IMR-90 (cell line): ENCODE measurements around the gene KCNMB2. TPM values are rescaled to one million over a fixed set of nuclear protein-coding genes. Genes with fewer than 3 reads are reported as not detected.

Experiments
- ATAC-seq: fragments of 200-7000 bp; cut with Tn5 transposase; 2 replicates; pipeline ENCODE4 v1.9.1; 2020; ENCODE audit warnings: low read depth, mild to moderate bottlenecking, moderate library complexity
- BruUV-seq: library from RNA; stranded (reverse); fragments of 400-500 nt; replicated peaks from 2 replicates; lab custom pipeline; 2021; lab: Mats Ljungman, UMichigan
- CTCF ChIA-PET: fragments of 300-600 bp; formaldehyde crosslinking; extraction: SDS; loops from one replicate; lab custom pipeline; 2021; ENCODE audit warnings: antibody characterized with exemption; lab: Yijun Ruan, JAX
- POLR2A ChIA-PET: fragments of 300-600 bp; sonication (Branson Sonifier 250); formaldehyde crosslinking; loops from one replicate; lab custom pipeline; 2022; ENCODE audit warnings: antibody characterized with exemption; ENCODE audit not compliant: unreplicated experiment; lab: Charles Lee
- DNase-seq: peaks from one replicate; pipeline ENCODE4 v3.0.0; 2013
- H2AFZ ChIP-seq: replicated peaks from 2 replicates; pipeline ENCODE3; 2013; ENCODE audit warnings: low read length, mild to moderate bottlenecking; ENCODE audit not compliant: poor library complexity
- H2AK5ac ChIP-seq: 2 replicates; pipeline ENCODE4 v1.6.1; 2013; ENCODE audit warnings: low read depth, low read length, inconsistent platforms
- H2AK9ac ChIP-seq: replicated peaks from 2 replicates; pipeline ENCODE3; 2013; ENCODE audit warnings: mild to moderate bottlenecking, low read depth, low read length, moderate library complexity; ENCODE audit not compliant: poor library complexity
- H2BK120ac ChIP-seq: 2 replicates; pipeline ENCODE4 v1.6.1; 2013; ENCODE audit warnings: low read depth, low read length, inconsistent platforms
- H2BK15ac ChIP-seq: 3 replicates; pipeline ENCODE4 v1.6.1; 2013; ENCODE audit warnings: low read depth, low read length, inconsistent platforms
- H2BK20ac ChIP-seq: 2 replicates; pipeline ENCODE4 v1.6.1; 2013; ENCODE audit warnings: low read depth, mild to moderate bottlenecking, inconsistent platforms, low read length, moderate library complexity
- H2BK5ac ChIP-seq: 2 replicates; pipeline ENCODE4 v1.6.1; 2013; ENCODE audit warnings: mild to moderate bottlenecking, low read depth, low read length, inconsistent platforms; ENCODE audit not compliant: poor library complexity, severe bottlenecking
- H3K14ac ChIP-seq: replicated peaks from 2 replicates; pipeline ENCODE4 v1.6.1; 2013; ENCODE audit warnings: low read depth, low read length, inconsistent platforms
- H3K18ac ChIP-seq: 2 replicates; pipeline ENCODE4 v1.6.1; 2013; ENCODE audit warnings: low read depth, low read length, control low read depth
- H3K23ac ChIP-seq: 2 replicates; pipeline ENCODE4 v1.6.1; 2013; ENCODE audit warnings: low read depth, low read length, inconsistent platforms
- H3K27ac ChIP-seq: 2 replicates; pipeline ENCODE4 v1.5.1; 2013; ENCODE audit warnings: mild to moderate bottlenecking, control low read depth, low read length; ENCODE audit not compliant: insufficient read depth
- H3K27me3 ChIP-seq: 2 replicates; pipeline ENCODE4 v1.6.1; 2013; ENCODE audit warnings: low read length; ENCODE audit not compliant: control insufficient read depth, insufficient read depth
- H3K36me3 ChIP-seq: 2 replicates; pipeline ENCODE4 v1.6.1; 2013; ENCODE audit warnings: low read length, mixed read lengths; ENCODE audit not compliant: control insufficient read depth, insufficient read depth
- H3K4ac ChIP-seq: 2 replicates; pipeline ENCODE4 v1.6.1; 2013; ENCODE audit warnings: low read depth, low read length, inconsistent platforms
- H3K4me1 ChIP-seq: 2 replicates; pipeline ENCODE4 v1.6.1; 2013; ENCODE audit warnings: low read length, mixed read lengths; ENCODE audit not compliant: control insufficient read depth, insufficient read depth
- H3K4me2 ChIP-seq: 2 replicates; pipeline ENCODE4 v1.6.1; 2013; ENCODE audit warnings: low read depth, mild to moderate bottlenecking, control low read depth, low read length, moderate library complexity
- H3K4me3 ChIP-seq: 2 replicates; pipeline ENCODE4 v1.5.1; 2013; ENCODE audit warnings: low read depth, mild to moderate bottlenecking, control low read depth, low read length, moderate library complexity; ENCODE audit not compliant: insufficient read depth
- H3K56ac ChIP-seq: 2 replicates; pipeline ENCODE4 v1.6.1; 2013; ENCODE audit warnings: low read length, inconsistent platforms; ENCODE audit not compliant: insufficient read depth; ENCODE audit errors: extremely low read depth
- H3K79me1 ChIP-seq, 2 experiments: 2 replicates each; pipeline ENCODE4 v1.6.1; 2013; ENCODE audit warnings: low read length in 2 of 2, inconsistent platforms in 1 of 2, low read depth in 1 of 2
- H3K9ac ChIP-seq: 2 replicates; pipeline ENCODE4 v1.6.1; 2013; ENCODE audit warnings: low read depth, low read length, control low read depth
- H3K9me1 ChIP-seq: 2 replicates; pipeline ENCODE4 v1.6.1; 2013; ENCODE audit warnings: low read length, inconsistent platforms; ENCODE audit not compliant: insufficient read depth
- H3K9me3 ChIP-seq: 2 replicates; pipeline ENCODE4 v1.6.1; 2013; ENCODE audit warnings: low read length; ENCODE audit not compliant: control insufficient read depth, insufficient read depth
- H4K20me1 ChIP-seq: 2 replicates; pipeline ENCODE4 v1.6.1; 2013; ENCODE audit warnings: low read length, inconsistent platforms; ENCODE audit not compliant: insufficient read depth
- H4K5ac ChIP-seq: 2 replicates; pipeline ENCODE4 v1.6.1; 2013; ENCODE audit warnings: mild to moderate bottlenecking, low read depth, low read length, control low read depth
- H4K8ac ChIP-seq, 2 experiments: 2 replicates each; pipeline ENCODE4 v1.6.1; 2013; ENCODE audit warnings: low read depth in 2 of 2, low read length in 2 of 2, control low read depth in 1 of 2, inconsistent platforms in 1 of 2
- H4K91ac ChIP-seq: 2 replicates; pipeline ENCODE4 v1.6.1; 2013; ENCODE audit warnings: low read depth, low read length, inconsistent platforms; ENCODE audit not compliant: insufficient read depth
- BHLHE40 ChIP-seq: fragments of 150-350 bp; IDR thresholded peaks from 2 replicates; pipeline ENCODE4 v1.6.1; 2016; ENCODE audit warnings: mild to moderate bottlenecking, low read depth, low read length
- CEBPB ChIP-seq: IDR thresholded peaks from 2 replicates; pipeline ENCODE4 v1.6.1; 2012; ENCODE audit warnings: low read depth, low read length, improper control_type of control experiment
- CHD1 ChIP-seq: IDR thresholded peaks from 2 replicates; pipeline ENCODE4 v1.6.1; 2012; ENCODE audit warnings: low read depth, low read length, improper control_type of control experiment
- FOS ChIP-seq: fragments of 150-350 bp; IDR thresholded peaks from 2 replicates; pipeline ENCODE4 v1.6.1; 2016; ENCODE audit warnings: low read depth, low read length
- MAFK ChIP-seq: IDR thresholded peaks from 2 replicates; pipeline ENCODE4 v1.6.1; 2012; ENCODE audit warnings: low read depth, low read length, improper control_type of control experiment
- MAZ ChIP-seq: IDR thresholded peaks from 2 replicates; pipeline ENCODE4 v1.6.1; 2012; ENCODE audit warnings: low read depth, mild to moderate bottlenecking, low read length, improper control_type of control experiment, moderate library complexity, borderline replicate concordance
- MXI1 ChIP-seq: IDR thresholded peaks from 2 replicates; pipeline ENCODE4 v1.6.1; 2012; ENCODE audit warnings: low read depth, mild to moderate bottlenecking, low read length, moderate library complexity, borderline replicate concordance
- NFE2L2 ChIP-seq: fragments of 150-350 bp; IDR thresholded peaks from 2 replicates; pipeline ENCODE4 v1.6.1; 2016; ENCODE audit warnings: low read depth, mild to moderate bottlenecking, low read length
- POLR2A ChIP-seq: IDR thresholded peaks from 2 replicates; pipeline ENCODE4 v1.6.1; 2012; ENCODE audit warnings: mild to moderate bottlenecking, low read depth, low read length
- RAD21 ChIP-seq: IDR thresholded peaks from 2 replicates; pipeline ENCODE4 v1.6.1; 2012; ENCODE audit warnings: low read length, improper control_type of control experiment
- RCOR1 ChIP-seq: IDR thresholded peaks from 2 replicates; pipeline ENCODE4 v1.6.1; 2012; ENCODE audit warnings: mild to moderate bottlenecking, low read length, improper control_type of control experiment; ENCODE audit not compliant: insufficient replicate concordance
- RFX5 ChIP-seq: IDR thresholded peaks from 2 replicates; pipeline ENCODE4 v1.8.0; 2012; ENCODE audit warnings: low read depth, mild to moderate bottlenecking, low read length, moderate library complexity
- SMC3 ChIP-seq: fragments of 150-350 bp; IDR thresholded peaks from 2 replicates; pipeline ENCODE4 v1.6.1; 2016; ENCODE audit warnings: low read depth, mild to moderate bottlenecking, antibody characterized with exemption, low read length, moderate library complexity
- WGBS, 2 experiments: methylation state at CpG; one replicate each; pipeline versions ENCODE4 v1.1.5 to v1.1.7; 2013; ENCODE audit warnings: missing lambda C conversion rate in 2 of 2; ENCODE audit not compliant: insufficient read length in 1 of 2; ENCODE audit errors: extremely low coverage in 2 of 2; 5-methylcytosine and 5-hydroxymethylcytosine counted together
- dilution Hi-C: fragments of 300-500 bp; cut with HindIII; formaldehyde crosslinking; loops from one replicate; pipeline ENCODE4 v1.14.3; 2018; ENCODE audit warnings: low sequenced_read_pairs; ENCODE audit not compliant: unreplicated experiment
- in situ Hi-C: fragments of 300-500 bp; cut with MboI; formaldehyde crosslinking; loops from 3 replicates; pipeline ENCODE4 v1.14.3; 2019; ENCODE audit warnings: low sequenced_read_pairs, inconsistent platforms, mixed read lengths
- intact Hi-C: fragments of 100-400 bp; cut with micrococcal nuclease; formaldehyde crosslinking; loops from 2 replicates; pipeline ENCODE4 v1.10.0; 2022
- polyA plus RNA-seq, 3 experiments: library from polyadenylated mRNA; depleted of rRNA; stranded (reverse); fragments of >200 nt; gene quantifications; 2 replicates each; pipeline ENCODE4 v1.2.3, GENCODE V29; 2012; ENCODE audit warnings: low replicate concordance in 1 of 3
- total RNA-seq: library from RNA; depleted of rRNA; stranded (reverse); fragments of >200 nt; gene quantifications from 2 replicates; pipeline ENCODE4 v1.2.3, GENCODE V29; 2012
- TF ChIP-seq, protein P1 (sequence below): conservative IDR thresholded peaks from 2 replicates; pipeline ENCODE4 v1.5.1; 2012; ENCODE audit warnings: mild to moderate bottlenecking, low read depth, low read length, improper control_type of control experiment
- TF ChIP-seq, protein P2 (sequence below): fragments of 150-350 bp; IDR thresholded peaks from 2 replicates; pipeline ENCODE4 v1.6.1; 2017; ENCODE audit warnings: mild to moderate bottlenecking, antibody characterized with exemption, low read length, low read depth
- TF ChIP-seq, protein P3 (sequence below): fragments of 150-350 bp; IDR thresholded peaks from 2 replicates; pipeline ENCODE4 v1.6.1; 2016; ENCODE audit warnings: low read depth, mild to moderate bottlenecking, low read length, moderate library complexity, borderline replicate concordance

Gene KCNMB2
- total and polyA plus RNA-seq, 2 of the 4 experiments (the other 2 are of a cell fraction) = not detected

GRCh38 chr3:178699810-178700209 is 163.6 kb downstream of the KCNMB2 start:
- Histone ChIP-seq H3K9me1 (no peaks in the 10 kb centered on the region), H3K14ac (no peak overlapping the region), H3K4me2 (no peak overlapping the region), H3K9ac (no peak overlapping the region), H3K27me3 (no peaks in the 10 kb centered on the region), H3K4me1 (peaks cover 8% of the 10 kb centered on the region), H3K9me3 (no peaks in the 10 kb centered on the region; the same call in 1 of the 2 replicates), H3K23ac (no peak overlapping the region), H3K4me3 (no peak overlapping the region), H2AK9ac (no peak overlapping the region), H4K91ac (no peak overlapping the region), H2AK5ac (no peak overlapping the region), H3K79me1 (no peaks in the 10 kb centered on the region), H3K36me3 (no peaks in the 10 kb centered on the region), H3K56ac (no peak overlapping the region), H2BK120ac (no peak overlapping the region), H3K18ac (no peak overlapping the region), H4K8ac (no peak overlapping the region), H2BK15ac (no peak overlapping the region), H3K27ac (no peak overlapping the region), H2BK20ac (no peak overlapping the region), H3K4ac (no peak overlapping the region), H4K20me1 (no peaks in the 10 kb centered on the region), H2BK5ac (no peak overlapping the region), H2AFZ (no peak overlapping the region), H4K5ac (no peak overlapping the region)
- DNase-seq (no peak), ATAC-seq (no peak)
- dilution Hi-C loops = no loop called here
- TF ChIP-seq CHD1 (no peak), POLR2A (no peak), SMC3 (no peak), MXI1 (no peak), NFE2L2 (no peak), MAZ (no peak), MAFK (no peak), RCOR1 (no peak), FOS (no peak), CEBPB (no peak), RFX5 (no peak), BHLHE40 (no peak), RAD21 (no peak)
- TF ChIP-seq, protein P1, sequence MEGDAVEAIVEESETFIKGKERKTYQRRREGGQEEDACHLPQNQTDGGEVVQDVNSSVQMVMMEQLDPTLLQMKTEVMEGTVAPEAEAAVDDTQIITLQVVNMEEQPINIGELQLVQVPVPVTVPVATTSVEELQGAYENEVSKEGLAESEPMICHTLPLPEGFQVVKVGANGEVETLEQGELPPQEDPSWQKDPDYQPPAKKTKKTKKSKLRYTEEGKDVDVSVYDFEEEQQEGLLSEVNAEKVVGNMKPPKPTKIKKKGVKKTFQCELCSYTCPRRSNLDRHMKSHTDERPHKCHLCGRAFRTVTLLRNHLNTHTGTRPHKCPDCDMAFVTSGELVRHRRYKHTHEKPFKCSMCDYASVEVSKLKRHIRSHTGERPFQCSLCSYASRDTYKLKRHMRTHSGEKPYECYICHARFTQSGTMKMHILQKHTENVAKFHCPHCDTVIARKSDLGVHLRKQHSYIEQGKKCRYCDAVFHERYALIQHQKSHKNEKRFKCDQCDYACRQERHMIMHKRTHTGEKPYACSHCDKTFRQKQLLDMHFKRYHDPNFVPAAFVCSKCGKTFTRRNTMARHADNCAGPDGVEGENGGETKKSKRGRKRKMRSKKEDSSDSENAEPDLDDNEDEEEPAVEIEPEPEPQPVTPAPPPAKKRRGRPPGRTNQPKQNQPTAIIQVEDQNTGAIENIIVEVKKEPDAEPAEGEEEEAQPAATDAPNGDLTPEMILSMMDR = no peak
- TF ChIP-seq, protein P2, sequence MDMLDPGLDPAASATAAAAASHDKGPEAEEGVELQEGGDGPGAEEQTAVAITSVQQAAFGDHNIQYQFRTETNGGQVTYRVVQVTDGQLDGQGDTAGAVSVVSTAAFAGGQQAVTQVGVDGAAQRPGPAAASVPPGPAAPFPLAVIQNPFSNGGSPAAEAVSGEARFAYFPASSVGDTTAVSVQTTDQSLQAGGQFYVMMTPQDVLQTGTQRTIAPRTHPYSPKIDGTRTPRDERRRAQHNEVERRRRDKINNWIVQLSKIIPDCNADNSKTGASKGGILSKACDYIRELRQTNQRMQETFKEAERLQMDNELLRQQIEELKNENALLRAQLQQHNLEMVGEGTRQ = no peak
- TF ChIP-seq, protein P3, sequence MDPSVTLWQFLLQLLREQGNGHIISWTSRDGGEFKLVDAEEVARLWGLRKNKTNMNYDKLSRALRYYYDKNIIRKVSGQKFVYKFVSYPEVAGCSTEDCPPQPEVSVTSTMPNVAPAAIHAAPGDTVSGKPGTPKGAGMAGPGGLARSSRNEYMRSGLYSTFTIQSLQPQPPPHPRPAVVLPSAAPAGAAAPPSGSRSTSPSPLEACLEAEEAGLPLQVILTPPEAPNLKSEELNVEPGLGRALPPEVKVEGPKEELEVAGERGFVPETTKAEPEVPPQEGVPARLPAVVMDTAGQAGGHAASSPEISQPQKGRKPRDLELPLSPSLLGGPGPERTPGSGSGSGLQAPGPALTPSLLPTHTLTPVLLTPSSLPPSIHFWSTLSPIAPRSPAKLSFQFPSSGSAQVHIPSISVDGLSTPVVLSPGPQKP = no peak
- POLR2A ChIA-PET = no interaction called here
- in situ Hi-C loops = no loop called here
- CTCF ChIA-PET = no interaction called here
- no CpG with 5 or more reads among the region's 3 CpGs for WGBS, 2 experiments
- intact Hi-C loops = loop anchor here (10.0 kb wide), 1 partner anchor 265 kb away; no protein-coding TSS in a partner anchor
- BruUV-seq = no TSS peak
